GM18502 (cell line): Measurements from ENCODE around the gene SPSB1.

Experiments
- ATAC-seq: cut with Tn5 transposase; IDR thresholded peaks from one replicate; pipeline ENCODE4 v1.9.1; 2021; ENCODE audit warnings: mild to moderate bottlenecking; ENCODE audit not compliant: unreplicated experiment, poor library complexity

SPSB1 gene

DNA sequence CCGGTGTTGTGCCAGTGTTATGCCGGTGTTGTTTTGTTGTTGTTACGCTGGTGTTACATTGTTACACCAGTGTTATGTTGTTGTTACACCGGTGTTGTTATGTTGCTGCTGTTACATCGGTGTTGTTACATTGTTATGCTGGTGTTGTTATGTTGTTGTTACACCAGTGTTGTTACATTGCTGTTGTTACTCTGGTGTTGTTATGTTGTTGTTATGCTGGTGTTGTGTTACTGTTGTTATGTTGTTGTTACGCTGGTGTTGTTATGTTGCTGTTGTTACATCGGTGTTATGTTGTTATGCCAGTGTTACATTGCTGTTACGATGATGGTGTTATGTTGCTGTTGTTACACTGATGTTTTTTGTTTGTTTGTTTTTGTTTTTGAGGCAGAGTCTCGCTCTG is 34.1 kb upstream of the SPSB1 start:
- ATAC-seq: no peak

DNA sequence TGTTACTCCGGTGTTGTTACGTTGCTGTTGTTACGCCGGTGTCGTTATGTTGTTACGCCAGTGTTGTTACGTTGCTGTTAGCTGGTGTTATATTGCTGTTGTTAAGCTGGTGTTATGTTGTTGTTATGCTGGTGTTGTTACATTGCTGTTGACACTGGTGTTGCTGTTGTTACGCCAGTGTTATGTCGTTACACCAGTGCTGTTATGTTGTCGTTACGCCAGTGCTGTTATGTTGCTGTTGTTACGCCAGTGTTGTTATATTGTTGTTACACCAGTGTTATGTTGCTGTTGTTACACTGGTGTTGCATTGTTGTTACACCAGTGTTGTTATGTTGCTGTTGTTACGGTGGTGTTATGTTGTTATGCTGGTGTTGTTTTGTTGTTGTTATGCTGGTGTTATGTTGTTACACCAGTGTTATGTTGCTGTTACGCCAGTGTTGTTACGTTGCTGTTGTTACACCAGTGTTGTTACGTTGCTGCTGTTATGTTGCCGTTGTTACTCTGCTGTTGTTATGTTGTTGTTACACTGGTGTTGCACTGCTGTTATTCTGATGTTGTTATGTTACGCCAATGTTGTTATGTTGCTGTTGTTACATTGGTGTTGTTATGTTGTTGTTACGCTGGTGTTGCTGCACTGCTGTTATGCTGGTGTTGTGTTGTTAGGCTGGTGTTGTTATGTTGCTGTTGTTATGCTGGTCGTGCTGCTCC is 32.5 kb upstream of the SPSB1 start:
- no peak for ATAC-seq

DNA sequence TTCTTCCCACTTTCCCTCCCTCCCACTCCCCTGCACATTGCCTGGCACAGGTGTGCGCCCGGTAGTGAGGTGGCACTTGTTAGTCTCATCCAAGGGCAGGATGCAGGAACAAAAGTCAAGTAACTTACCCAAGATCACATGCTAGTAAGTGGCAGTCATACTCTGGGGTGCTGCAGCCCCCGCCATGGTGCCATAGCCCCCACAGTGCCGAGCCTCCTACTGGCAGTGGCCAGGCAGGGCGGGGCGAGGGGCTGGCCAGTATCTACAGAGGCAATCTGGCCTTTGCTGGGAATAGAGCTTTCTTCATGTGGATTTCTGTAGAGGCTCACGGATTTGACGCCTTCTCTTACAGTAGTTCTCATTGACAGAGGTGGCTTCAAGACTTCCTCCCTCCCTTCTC is 31.2 kb upstream of the SPSB1 start:
- no peak for ATAC-seq

DNA sequence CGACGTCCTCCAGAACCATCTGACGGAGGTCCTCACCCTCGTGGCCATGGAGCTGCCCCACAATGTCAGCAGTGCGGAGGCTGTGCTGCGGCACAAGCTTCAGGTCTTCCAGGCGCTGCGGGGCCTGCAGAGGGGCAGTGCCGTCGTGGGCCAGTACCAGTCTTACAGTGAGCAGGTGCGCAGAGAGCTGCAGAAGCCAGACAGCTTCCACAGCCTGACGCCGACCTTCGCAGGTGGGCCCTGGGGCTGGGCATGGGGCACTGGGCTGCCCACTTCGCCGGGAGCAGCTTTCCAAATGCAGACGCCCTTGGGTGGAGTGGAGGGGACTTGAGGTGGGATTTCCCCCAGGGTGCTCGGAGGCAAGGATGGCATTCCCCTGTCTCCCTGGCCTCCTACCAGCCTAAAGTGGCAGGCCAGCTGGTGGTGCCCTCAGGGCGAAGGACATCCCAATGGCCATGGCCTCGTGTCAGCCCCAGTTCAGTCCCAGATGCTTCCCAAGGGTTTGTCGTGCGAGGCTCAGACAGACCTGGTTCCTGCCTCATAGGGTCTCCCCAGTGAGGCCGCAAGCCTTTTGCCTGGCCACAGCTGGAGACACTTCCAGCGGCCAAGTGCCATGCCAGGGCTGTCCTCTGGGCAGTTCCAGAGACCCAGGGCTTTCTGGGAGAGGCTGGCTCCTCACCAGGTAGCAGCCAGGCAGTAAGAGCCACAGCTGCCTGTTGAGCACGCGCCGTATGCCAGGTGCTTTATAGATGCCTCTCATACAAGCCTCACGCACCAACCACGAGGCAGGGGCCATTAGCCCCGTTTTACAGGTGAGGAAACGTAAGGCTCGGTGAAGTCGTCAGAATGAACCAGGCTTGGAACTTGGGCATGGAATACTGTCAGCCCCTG is 30.4 kb upstream of the SPSB1 start:
- no peak for ATAC-seq

DNA sequence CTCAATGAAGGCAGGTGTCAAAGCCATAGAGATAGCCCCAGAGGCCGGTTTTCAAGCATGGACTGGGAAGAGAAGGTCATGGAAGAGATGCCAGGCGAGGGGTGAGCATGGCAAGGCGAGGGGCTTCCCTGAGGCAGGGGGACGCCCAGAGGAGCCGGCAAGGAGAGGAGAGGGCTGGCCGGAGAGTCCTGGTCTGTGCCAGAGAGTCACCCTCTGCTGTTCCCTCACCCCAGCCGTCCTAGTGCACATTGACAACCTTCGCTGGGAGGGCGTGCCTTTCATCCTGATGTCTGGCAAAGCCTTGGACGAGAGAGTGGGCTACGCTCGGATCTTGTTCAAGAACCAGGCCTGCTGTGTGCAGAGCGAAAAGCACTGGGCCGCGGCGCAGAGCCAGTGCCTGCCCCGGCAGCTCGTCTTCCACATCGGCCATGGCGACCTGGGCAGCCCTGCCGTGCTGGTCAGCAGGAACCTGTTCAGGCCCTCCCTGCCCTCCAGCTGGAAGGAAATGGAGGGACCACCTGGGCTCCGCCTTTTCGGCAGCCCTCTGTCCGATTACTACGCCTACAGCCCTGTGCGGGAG is 29.3 kb upstream of the SPSB1 start:
- ATAC-seq: no peak

DNA sequence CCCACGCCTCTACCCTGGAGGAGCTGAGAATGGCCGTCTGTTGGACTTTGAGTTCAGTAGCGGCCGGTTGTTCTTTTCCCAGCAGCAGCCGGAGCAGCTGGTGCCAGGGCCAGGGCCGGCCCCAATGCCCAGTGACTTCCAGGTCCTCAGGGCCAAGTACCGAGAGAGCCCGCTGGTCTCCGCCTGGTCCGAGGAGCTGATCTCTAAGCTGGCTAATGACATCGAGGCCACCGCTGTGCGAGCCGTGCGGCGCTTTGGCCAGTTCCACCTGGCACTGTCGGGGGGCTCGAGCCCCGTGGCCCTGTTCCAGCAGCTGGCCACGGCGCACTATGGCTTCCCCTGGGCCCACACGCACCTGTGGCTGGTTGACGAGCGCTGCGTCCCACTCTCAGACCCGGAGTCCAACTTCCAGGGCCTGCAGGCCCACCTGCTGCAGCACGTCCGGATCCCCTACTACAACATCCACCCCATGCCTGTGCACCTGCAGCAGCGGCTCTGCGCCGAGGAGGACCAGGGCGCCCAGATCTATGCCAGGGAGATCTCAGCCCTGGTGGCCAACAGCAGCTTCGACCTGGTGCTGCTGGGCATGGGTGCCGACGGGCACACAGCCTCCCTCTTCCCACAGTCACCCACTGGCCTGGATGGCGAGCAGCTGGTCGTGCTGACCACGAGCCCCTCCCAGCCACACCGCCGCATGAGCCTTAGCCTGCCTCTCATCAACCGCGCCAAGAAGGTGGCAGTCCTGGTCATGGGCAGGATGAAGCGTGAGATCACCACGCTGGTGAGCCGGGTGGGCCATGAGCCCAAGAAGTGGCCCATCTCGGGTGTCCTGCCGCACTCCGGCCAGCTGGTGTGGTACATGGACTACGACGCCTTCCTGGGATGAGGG is 28.5 kb upstream of the SPSB1 start:
- ATAC-seq: no peak

DNA sequence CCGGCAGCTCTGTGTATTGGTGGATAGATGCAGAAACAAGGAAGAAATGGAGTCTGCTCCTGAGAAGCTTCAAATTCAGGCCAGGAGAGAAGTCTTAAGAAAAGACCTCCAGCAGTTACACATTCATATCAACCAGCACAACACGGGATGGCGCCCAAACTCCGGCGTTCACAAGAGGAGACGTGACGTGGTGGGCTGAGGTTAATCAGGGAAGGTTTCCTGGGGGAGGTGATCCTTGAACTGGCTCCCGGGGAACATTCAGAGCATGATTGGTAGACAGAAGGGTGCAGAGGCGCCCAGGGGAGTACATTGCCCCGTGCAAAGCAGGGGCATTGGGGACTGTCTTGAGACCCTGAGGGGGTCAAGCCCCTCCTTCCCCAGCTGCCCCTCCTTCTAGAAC is 27.7 kb upstream of the SPSB1 start:
- no peak for ATAC-seq

DNA sequence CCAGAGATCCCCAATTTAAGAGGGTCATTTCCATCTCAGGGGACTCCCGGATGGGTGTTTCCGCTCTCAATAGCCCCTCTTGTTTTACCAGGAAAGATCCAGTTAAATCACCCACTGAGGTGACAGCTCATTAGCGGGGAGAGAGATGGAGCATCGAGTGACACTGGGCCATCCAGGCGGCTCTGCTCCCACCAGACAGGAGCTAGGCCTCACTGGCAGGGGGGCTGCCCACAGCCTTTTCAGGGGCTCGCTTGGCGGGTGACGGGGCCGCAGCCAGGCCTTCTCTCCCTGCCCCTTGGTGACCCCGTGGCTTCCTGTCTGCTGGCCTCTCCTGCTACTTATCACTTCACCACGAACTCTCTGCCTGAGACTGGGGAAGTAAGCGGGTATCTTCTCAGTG is 26.7 kb upstream of the SPSB1 start:
- ATAC-seq: no peak

DNA sequence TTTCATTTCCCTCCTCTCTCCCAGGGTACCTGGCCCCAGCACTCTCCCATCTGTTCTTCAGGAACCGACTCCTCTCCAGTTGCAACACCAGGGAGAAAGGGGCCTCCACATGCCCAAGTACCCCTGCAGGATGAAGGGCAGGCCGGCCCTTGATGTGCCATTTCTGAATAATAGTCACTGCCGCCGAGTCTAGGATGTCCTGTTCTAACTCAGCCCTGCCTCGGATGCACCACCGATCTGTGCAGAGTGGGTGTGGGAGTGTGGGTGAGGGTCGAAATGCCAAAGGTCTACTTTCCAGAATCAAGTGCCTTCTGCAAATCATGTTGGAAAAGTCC is 25.4 kb upstream of the SPSB1 start:
- ATAC-seq: no peak

DNA sequence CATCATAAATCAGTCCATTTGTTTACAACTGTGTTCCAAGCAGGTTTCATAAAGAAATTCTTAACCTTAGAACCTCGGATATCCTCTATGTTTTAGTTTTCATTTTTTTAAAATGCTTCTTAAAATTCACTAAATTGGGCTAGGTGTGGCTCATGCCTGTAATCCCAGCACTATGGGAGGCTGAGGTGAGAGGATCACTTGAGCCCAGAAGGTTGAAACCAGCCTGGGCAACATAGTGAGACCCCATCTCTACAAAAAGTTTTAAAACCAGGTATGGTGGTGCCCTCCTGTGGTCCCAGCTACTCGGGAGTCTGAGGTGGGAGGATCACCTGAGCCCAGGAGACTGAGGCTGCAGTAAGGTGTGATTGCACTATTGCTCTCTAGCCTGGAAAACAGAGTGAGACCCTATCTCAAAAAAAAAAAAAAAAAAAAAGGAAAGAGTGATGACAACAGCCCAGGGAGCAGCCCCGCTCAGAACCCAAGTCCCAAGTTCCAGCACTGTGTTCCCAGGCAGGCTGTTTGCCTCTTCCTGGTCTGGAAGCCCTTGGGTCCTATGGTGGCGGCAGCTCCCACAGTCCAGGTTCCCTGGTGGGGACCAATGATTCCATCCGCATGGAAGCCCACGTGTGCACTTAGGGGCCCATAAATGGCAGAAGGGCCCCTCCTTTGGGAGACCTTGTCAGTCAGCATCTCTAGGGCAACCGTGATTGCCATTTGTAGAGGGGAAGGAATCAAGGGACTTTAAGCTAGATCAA is 24.7 kb upstream of the SPSB1 start:
- ATAC-seq: no peak

DNA sequence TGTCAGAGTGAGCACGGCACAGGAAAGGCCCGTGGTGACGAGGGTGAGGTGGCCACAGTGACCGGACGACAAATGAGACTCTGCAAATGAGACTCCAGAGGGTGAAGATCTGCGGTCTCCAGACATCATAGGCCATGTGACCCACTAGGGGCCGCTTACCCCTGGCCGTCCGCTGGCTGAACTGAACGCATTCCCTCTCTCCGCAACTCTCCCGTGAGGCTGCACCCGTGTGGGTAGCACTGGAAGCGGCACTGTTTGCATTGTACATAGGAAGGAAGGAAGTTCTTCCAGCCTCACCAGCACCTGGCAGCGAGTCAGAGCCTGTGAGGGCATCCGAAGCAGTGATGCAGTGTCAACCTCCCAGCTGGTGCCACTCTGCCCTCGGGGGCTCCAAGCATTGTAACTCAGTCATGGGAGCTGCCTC is 23.6 kb upstream of the SPSB1 start:
- no peak for ATAC-seq

DNA sequence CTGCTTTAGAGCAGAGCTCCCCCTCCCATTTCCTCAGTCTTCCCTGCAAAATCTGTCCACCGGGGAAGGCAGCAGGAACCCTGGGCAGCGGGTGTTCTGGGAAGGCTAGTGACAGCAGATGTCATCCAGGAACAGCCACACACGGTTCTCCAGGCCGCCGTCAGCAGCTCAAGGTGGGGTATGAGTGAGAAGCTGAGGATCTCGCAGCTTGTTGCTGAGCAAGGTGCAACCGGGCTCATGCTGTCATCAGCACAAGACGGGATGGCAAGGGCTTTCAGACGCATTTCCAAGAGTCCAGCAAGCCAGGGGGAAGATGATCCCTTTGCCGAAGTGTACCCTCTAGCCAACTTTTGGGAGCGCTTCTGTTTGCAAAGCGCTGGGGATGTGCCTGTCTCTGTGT is 23.0 kb upstream of the SPSB1 start:
- no peak for ATAC-seq

DNA sequence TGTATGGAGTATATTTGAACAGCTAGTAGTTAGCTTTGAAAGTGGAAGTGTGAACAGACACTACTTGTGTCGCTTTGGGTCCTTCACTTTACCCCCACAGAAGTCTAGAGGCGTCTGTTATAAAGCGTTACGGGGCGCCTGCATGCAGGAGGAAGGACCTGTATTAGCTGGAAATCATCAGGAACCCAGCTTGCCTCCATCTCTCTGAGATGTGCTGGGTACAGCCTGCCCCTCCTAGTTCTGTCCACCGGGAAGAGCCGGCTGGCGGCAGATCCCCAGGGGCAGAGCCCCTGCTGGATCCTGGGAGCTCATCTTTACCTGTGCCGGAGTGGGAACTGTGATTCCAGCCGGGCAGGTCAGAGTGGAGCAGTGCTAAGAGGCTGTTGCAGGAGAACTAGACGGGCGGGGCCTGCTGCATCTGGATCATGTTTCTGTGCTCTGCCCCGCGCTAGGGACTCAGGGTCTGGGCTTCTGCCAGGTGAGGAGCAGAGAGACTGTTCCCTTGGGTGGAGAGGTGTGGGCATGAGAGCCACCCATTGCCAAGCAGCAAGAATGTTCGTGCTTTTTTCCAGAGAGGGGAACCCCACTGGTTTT is 22.3 kb upstream of the SPSB1 start:
- no peak for ATAC-seq

DNA sequence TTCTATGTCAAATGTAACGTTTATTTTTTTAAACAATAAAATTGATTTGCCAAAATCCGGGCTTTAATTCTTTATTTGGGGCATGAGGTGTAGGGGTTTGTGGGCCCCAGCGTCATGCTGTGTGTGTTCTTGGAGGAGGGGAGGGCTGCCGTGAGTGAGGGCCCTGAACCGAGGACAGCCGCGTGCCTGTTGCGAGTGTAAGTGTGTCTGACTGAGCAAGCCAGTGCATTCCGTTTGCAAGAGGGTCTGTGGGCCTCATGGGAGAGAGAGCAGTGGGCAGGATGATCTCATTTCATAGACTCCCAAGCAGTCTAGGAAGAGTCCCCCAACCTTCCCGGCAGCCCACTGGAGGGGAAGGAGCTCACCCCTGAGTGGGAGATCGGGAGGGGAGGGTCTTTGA is 21.4 kb upstream of the SPSB1 start:
- no peak for ATAC-seq

DNA sequence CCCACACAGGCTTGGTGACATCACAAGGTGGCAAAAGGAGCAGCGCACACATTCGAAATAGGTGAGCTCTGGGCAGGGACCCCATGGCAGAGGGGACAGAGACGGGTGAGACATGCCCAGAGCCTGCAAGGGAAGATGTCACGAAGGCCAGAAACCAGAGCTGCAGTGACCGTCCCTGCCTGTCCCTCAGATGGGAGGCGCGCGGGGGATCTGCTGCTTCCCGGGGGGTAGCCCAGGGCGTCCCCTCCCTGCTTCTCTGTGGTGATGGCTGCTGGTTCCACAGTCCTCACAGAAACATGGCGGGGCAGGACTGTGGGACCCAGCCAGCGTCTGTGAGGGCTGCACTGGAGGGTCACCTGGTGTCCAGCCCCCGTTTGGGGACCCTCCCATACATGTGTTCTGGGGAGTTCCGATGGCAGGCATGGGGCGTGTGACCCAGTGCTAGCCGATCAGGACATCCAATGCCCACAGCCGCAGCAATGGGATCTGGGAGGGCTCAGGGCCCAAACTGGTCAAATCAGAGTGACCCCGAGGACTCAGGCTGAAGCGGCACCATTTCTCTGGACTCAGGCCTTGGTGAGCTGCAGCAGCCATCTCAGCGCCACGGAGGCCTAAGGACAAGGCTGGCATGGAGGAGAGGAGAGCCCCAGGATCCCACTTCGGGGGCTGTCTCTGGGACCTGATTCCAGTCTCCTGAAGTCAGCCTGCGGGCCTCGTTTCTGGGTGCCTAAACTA is 20.7 kb upstream of the SPSB1 start:
- no peak for ATAC-seq

DNA sequence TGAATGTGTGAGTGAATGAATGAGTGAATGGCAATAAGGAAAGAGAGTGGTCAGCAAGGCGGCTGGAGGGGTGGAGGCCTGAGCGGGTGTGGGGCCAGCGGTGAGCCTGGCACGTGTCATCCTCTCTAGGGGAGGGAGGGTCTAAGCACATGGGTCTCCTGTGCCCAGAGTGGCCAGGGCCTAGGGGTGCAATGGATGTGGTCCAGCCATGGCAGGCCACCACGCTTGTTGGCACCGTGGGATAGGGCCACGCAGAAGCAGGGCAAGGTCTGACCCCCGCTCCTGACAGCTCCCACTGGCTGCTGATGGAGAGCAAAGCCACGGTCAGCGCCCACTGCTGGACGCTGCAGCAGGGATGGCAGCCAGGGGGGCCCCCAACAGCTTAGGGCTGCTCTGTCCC is 19.5 kb upstream of the SPSB1 start:
- ATAC-seq: no peak

DNA sequence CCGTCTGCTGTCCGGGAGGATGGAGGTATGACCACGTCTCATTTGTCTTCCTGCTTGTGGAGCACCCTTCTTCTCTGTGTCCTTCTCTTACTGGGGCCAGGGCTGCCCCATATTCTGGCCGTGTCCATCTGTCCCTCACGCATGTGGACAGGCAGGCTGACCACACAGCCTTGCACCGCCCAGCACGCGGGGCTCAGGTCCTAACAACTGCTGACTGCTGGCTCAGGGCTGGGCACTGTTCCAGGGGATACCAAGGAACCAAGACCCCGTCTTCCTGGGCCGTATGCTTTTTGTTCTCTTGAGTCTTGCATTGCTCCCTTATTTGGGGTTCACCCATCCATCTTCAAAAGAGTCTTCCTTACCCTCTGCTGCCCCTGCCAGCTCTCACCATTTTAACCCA is 17.5 kb upstream of the SPSB1 start:
- no peak for ATAC-seq

DNA sequence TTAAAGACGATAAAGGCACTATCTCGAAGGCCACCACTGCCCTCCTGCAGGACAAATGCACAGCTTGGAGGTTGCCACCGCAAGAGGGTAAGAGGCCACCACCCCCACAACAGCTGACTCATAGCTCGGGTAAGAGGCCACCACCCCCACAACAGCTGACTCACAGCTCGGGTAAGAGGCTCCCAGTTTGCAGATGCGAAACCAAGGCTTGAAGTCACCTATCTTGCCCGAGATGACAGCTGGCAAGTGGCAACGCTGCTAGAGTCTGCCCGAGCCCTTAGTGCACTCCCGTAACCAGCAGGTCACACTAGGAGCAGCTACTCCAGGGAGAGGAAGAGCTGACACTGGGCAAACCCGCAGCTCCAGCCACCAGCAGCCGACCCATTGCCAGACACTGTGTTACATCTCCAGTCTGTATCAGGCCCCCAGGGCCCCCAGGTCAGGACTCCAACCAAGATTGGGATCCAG is 17.1 kb upstream of the SPSB1 start:
- ATAC-seq: peak; percentile 78

DNA sequence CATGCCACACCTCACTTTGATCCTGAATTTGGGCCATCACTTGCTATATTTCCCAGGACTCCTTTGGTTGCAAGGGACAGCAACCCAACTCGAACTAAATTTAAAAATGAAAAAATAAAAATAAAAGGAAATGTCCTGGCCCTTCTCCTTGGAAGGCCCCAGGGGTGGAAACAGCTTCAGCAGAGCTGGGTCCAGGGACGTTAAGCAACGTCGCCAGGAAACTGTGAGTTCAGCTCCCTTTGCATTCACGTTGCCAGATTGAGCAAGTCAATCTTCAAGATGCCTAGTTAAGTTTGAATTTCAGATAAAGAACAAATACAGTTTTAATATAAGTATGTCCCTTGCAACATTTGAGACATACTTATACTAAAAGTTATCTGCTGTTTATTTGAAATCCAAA is 14.6 kb upstream of the SPSB1 start:
- ATAC-seq: no peak
